Activated gamma-delta T cell treated with Interleukin-2 at 50 U/mL for 16 hours (primary cell): ENCODE measurements around the gene SPECC1L.

Source experiments
- DNase-seq: peaks from one replicate; pipeline ENCODE4 v3.0.0-alpha.2; 2020

SPECC1L gene

DNA sequence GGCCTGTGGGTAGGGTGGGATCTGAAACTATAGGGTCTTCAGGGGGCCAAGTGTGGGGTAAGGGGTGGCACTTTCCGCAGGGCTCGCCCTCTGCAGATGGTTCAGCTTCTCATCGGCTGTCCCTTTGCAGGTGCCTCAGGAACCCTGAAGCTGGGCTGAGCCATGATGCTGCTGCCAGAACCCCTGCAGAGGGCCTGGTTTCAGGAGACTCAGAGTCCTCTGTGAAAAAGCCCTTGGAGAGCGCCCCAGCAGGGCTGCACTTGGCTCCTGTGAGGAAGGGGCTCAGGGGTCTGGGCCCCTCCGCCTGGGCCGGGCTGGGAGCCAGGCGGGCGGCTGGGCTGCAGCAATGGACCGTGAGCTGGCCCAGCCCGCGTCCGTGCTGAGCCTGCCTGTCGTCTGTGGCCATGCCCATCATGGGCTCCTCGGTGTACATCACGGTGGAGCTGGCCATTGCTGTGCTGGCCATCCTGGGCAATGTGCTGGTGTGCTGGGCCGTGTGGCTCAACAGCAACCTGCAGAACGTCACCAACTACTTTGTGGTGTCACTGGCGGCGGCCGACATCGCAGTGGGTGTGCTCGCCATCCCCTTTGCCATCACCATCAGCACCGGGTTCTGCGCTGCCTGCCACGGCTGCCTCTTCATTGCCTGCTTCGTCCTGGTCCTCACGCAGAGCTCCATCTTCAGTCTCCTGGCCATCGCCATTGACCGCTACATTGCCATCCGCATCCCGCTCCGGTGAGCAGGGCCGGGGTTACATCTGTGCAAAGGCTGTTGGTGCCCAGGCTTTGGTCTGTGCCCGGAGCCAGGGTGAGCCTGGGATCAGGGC lies 162.6 kb downstream of the SPECC1L start:
- DNase-seq, result no peak

DNA sequence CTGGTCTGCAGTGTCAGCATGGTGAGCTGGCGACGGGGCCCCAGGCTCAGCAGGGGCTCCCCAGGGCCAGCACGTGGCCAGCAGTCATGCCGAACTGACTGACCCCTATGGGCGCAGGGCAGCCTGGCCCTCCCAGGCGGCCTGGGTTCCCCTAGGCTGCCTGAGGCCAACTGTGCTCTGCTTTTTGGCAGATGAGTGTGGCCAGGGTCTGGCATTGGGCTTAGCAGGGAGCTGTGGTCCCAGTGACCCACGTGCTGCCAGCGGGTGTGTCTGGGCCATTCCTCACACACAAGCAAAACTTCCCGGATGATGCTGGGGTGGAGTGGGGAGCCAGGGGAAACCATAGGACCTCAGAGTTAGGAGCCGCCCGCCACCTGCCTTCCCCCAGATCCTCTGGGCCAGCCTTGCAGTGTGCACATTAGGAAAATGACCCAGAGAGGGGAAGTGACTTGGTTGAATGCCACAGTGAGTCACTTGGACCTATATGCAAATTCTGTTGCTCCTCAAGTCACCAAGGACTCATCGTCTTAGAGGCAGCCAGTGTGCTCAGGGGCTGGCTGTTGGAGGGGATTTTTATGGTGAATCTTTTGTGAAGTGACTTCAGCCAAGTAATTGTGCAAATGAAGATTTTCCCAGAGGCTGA lies 163.3 kb downstream of the SPECC1L start:
- no peak for DNase-seq

DNA sequence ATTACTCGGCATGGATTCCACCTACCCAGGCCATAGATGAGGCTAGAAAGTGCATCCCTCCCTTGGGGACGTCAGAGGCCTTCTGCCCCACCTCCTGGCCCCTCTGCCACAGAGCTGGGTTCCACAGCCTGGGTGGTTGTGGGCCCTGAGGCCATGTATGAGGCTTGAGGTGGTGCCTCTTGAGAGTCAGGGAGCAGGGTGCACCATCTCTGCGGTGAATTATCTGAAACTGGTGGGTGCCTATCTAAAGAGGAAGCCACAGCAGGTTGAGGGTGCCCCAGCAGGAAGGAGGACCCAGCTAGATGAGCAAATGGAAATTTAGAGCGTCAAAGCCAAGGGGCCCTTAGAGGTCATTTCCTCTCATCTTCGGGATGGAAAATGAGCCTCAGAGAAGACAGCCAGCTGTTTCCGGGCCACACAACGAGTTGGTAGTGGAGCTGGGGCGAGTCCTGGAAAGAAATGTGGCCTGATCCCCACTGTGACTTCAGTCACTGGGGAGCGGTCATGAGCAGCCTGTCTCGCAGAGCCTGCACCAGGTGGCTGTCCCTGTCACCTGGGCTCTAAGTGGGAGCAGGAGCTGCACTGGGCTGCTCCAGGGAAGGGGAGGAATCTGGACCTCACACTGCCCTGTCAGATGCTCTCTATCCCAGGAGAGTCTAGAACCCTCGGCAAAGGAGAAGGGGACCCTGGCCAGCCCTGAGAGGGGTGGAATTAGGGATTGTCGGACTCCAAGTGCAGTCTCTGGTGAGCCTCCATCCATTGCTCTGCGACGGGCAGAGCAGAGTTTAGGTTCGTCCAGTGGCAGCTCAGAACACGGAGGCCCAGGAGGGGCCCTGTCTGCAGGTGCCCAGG lies 164.1 kb downstream of the SPECC1L start:
- peak; percentile 71 for DNase-seq

DNA sequence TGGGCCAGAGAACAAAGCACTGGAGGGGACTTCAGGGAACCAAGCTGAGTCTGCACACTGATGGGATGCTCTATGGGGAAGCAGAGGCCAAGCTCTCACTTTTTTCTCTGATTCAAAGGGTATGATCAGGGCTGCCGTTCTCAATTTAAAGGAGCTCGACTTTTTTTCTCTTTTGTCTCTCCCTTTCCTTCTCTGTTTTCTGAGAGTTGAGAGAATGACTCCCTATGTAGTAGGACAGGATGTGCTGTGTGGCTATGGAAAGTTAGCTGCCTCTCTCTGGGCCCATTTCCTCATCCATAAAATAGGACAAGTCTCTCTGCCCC lies 164.7 kb downstream of the SPECC1L start:
- no peak for DNase-seq

DNA sequence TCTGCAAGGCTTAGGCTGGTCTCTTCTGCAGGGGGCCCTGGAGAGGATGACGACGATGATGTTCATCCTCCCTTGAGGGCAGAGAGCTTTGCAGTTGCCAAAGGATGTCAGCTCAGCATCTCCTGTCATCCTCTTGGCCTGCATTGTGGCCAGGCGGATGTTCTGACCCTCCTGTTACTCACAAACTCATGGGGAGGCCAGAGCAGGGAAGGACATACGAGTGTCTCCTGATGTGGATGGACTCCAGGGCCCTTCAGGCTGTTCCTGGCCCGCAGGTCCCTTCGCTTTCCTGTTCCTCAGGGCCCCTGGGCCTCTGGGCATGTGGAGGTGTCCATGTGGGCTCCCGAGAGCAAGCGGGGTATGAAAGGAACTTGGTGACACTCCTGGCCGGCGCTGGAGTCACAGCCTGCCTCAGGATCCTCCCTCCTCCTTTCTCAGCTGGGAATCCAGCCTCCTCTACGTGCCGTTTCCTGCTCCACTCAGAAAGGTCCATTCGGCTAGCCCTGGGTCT lies 165.3 kb downstream of the SPECC1L start:
- no peak for DNase-seq

DNA sequence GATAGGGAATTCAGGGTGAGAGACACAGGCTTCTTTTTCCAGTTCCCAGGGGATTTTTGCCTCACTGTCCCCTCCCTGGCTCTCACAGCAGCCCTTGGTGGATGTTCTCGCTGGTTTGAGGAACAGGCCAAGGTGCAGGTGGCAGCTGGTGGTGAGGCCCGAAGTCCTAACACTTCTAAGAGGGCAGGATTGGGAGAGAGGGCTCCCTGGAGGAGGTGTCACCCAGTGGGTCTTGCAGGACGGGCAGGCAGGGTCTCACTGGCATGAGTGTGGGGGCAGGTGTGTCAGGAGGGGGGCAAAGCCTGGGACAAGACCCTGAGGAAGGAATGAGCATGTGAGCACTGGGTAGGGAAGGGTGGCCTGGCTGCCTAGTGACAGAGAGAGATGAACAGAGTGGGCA lies 165.9 kb downstream of the SPECC1L start:
- no peak for DNase-seq

DNA sequence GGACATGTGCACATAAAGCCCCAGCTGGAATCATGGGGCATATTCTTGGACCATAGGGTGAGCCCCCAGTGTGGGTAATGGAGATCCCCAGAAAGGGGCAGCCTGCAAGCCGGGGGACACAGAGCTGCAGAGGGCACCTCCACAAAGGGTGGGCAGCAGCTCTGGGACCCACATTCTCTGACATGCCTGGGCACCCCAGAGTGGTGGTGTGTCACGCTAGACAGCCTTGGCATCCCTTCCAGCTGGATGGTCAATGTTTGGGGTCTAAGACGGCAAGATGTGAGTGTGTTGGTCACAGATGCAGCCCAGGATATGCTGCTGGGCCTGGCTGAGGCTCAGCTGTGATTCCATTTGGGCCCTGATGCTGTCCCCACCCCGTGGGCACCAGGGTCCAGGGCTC lies 166.5 kb downstream of the SPECC1L start:
- DNase-seq, result no peak

DNA sequence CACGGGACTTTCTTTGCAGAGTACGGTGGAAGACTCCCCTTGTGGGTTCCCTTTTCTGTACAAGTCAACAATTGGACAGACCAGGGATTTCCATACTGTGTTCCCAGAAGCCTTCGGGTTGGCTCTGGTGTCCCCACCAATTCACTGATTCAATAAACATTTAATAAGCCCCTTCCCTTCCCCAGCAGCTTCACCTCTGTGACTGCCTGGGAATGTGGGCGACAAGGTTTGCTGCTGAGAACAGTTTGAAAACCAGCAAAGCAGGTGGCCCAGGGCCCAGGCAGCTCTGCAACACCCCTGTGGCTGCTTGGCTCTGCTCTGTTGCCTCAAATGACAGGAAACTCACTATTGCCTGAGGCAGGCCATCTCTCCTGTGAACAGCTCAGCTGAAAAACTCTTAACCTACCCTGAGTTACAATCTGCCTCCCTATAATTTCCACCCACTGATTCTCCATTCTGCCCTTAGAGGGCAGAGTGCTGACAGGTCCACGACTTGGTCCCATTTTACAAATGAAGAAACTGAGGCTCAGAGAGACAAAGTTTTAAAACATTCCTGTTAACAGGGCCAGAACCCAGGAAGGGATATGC lies 167.2 kb downstream of the SPECC1L start:
- DNase-seq, result no peak

DNA sequence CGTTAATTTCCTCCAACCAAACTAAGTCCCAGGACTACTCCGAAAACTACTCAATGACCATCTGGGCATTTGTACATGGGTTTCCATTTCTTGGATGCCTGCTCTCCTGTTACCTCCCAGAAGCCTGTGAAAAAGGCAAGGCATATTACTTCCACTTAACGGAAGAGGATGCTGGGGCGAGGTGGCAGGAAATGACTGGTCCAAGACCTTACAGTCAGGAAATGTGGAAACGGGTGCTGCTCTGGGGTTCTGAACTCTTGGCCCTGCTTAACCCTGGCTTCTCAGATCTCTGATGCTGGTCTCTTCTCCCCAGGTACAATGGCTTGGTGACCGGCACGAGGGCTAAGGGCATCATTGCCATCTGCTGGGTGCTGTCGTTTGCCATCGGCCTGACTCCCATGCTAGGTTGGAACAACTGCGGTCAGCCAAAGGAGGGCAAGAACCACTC lies 169.7 kb downstream of the SPECC1L start:
- DNase-seq, result no peak

DNA sequence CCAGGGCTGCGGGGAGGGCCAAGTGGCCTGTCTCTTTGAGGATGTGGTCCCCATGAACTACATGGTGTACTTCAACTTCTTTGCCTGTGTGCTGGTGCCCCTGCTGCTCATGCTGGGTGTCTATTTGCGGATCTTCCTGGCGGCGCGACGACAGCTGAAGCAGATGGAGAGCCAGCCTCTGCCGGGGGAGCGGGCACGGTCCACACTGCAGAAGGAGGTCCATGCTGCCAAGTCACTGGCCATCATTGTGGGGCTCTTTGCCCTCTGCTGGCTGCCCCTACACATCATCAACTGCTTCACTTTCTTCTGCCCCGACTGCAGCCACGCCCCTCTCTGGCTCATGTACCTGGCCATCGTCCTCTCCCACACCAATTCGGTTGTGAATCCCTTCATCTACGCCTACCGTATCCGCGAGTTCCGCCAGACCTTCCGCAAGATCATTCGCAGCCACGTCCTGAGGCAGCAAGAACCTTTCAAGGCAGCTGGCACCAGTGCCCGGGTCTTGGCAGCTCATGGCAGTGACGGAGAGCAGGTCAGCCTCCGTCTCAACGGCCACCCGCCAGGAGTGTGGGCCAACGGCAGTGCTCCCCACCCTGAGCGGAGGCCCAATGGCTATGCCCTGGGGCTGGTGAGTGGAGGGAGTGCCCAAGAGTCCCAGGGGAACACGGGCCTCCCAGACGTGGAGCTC lies 170.2 kb downstream of the SPECC1L start:
- no peak for DNase-seq

DNA sequence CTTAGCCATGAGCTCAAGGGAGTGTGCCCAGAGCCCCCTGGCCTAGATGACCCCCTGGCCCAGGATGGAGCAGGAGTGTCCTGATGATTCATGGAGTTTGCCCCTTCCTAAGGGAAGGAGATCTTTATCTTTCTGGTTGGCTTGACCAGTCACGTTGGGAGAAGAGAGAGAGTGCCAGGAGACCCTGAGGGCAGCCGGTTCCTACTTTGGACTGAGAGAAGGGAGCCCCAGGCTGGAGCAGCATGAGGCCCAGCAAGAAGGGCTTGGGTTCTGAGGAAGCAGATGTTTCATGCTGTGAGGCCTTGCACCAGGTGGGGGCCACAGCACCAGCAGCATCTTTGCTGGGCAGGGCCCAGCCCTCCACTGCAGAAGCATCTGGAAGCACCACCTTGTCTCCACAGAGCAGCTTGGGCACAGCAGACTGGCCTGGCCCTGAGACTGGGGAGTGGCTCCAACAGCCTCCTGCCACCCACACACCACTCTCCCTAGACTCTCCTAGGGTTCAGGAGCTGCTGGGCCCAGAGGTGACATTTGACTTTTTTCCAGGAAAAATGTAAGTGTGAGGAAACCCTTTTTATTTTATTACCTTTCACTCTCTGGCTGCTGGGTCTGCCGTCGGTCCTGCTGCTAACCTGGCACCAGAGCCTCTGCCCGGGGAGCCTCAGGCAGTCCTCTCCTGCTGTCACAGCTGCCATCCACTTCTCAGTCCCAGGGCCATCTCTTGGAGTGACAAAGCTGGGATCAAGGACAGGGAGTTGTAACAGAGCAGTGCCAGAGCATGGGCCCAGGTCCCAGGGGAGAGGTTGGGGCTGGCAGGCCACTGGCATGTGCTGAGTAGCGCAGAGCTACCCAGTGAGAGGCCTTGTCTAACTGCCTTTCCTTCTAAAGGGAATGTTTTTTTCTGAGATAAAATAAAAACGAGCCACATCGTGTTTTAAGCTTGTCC lies 171.0 kb downstream of the SPECC1L start:
- DNase-seq, result no peak

DNA sequence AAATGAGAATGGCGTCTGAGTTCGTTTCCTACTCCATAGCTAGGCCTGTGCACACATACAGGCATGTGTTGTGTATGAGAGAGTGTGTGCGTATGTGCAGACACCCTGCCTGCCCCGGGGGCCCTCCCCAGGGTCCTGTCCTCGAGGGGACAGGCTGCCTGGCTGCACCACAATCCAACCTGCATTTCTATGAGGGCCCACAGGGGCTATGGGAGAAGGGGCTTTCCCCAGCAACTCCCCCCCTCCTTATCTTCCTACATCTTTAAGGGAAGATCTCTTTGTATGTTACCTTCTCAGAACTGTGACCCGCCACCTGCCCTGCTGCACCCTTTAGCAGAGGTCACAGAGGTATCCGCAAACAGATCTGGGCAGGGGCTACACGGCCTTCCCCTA lies 171.7 kb downstream of the SPECC1L start:
- no peak for DNase-seq

DNA sequence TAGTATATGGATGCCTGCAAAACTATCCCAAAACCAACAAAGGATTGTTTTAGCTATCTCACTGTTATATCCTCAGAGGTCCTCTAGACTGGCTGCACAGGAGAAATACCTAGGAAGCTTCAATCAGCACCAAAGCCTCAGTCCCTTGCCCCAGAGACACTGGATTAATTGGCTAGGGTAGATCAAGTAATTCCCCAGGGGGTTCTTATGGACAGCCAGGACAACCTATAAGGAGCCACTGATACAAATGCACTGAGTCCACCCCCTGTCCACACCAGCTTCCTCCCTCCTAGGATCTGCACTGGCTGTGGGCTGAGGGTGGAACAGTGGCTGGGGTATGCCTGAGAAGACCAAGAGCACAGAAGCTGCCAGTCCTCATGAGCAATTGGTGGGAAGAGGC lies 173.0 kb downstream of the SPECC1L start:
- no peak for DNase-seq

DNA sequence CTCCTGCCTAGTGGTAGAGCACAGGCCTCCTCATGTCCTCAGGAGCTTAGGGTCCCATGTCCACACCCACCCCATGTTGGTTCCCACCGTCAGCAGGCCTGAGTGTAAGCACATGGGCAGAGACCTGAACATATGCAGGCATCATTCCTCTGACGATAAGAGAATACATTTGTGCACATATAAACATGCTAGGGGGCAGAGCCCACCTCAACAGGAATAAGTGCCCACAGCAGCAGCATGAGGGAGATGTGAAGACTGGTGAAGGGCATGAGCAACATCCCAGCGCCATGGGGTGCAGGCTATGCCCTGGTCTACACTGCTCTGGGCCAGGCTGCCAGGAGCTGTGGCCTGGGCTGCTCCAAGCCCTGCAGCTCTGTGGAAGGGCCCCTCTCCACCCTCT lies 173.6 kb downstream of the SPECC1L start:
- DNase-seq, result no peak

DNA sequence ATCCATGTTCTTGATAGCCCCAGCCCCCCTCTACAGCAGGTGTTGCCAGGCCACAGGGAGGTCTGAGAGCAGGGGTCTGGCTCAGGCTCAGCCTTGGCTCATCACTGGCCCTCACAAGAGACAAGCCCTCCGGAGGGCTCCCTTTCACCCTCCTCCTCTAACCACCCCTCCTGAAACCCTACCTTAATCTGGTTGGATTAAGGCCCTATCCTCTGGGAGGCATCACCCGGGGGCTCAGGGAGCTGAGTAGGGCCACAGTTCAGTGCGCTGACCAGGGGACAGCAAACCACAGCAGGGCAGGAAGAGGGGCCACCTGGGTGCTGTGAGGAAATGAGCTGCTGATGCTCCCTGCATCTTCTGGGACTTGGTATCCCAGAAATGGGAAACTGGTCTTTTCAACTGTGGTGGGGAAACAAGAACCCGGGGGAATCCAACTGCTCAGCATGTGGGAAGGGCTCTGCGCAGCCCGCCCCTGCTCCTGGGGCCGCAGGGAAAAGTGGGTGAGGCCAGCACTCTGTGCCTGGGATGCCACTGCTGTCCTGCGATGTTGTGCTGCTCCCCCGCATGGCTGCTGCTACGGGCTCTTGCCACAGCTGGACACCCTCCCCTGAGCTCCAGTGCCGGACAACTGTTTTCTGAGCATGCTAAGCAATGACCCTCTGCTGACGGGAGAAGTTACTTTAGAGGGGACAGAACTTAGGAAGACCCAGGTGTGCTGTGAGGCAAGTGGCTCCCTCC lies 174.3 kb downstream of the SPECC1L start:
- no peak for DNase-seq

DNA sequence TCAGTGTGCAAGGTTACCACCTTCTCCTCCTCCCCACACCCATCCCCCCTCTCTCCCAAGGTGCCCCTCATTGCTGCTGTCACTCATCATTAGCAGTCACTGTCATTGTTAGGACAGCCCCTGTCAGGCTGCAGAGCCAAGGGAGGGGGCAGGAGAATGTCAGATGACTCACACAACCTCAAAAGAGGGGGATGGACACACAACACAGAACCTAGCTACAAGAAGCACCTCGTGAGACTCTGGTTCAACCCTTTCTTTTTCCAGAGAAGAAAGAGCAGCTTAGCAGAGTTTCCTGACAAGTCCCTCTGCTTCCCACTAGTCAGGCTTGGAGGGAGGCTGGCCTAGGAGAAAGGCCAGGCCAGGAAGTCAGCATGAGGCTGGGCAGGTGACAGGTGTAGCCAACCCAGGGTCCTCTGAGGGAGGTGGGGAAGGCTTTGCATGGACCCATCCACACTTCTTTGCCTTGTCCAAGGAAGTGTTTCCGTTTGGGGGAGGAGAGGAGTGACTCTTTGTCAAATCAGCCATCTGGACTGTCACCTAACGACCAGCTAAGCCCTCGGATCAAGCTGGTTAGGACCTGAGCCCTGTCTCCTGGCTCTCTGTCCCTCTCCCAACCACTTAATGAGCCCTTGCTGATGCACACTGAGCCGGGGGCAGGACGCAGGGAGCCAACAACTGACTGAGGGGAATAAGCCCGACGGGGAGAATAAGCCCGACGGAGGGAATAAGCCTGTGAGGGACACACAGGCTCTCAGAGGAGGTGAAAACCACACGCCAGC lies 175.0 kb downstream of the SPECC1L start:
- no peak for DNase-seq

DNA sequence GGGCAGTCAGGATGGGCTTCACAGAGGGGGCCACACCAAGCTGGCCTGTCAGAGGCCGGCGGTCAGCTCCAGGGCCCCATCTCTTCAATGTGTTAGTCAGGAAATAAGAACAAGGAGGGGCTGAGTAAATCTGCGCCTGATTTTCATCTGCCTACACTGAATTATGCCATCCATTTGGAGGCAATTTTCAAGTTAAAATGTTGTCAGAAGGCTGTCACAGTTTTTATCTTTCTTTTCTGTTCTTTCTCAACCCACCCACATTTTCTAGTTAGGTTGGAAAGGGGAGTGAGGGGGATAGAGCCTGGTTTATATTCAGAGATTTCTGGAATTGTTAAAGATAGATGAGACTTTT lies 175.6 kb downstream of the SPECC1L start:
- DNase-seq, result no peak

DNA sequence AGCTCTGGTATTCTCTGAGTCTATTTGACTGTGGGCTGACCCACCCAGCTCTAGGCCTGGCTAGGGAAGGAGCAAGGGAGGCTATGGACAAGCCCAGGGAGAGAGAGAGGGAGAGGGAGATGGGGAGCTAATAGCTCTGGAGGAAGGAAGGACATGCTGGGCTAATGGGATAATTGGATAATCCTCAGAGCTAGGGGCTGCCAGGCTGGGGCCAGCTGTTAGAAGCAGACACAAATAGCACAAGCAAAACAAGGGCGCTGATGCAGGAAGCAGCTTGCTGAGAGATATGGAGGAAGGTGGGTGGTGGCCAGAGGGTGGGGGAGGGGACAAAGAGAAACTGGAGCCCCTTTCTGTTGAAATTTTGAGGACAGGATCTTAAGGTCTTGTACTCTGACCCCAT lies 180.0 kb downstream of the SPECC1L start:
- no peak for DNase-seq

DNA sequence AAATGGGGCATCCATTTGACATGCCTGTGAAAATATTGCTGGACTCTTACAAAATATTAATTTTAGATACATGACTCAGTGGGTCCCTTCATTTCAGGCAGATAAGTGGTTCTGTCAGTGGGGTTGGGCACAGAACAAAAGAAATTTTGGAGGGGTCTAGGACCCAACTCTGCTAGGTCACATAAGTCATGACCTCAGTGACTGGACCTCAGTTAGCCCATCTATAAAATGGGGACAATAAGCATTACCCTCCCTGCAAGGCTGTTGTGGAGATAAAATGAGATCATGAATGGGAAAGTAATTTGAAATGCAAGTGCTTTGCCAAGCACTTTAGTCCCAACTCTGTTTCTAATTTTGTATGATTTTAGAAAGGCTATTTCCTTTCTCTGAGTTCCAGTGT lies 180.5 kb downstream of the SPECC1L start:
- DNase-seq, result no peak

DNA sequence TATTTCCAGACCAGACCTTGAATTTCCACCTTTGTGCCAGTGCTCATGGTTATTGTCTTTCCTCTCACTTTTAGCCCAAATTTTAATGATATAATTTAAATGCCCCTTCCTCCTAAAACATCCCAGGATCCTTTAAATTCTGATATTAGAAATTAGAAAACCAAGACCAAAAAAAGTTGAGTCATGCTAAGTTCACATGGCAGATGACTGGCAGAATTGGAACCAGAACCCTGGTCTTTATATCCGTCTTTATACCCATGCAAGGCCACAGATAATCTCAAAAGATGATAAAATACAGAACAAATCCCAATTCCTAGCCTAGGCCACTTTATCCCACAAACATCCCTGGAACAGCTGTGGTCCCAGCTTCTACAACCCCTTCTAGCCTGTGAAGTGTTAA lies 183.2 kb downstream of the SPECC1L start:
- DNase-seq, result no peak
